Neuron (in vitro differentiated cells): Measurements from ENCODE around the gene UBE2D2.

Experiments used
- H2AFZ ChIP-seq: one replicate; pipeline ENCODE4 v1.6.1; 2013; ENCODE audit warnings: low read depth, mild to moderate bottlenecking, inconsistent platforms, low read length, moderate library complexity
- H3K27me3 ChIP-seq: one replicate; pipeline ENCODE4 v1.6.1; 2013; ENCODE audit warnings: low read length; ENCODE audit not compliant: insufficient read depth
- H3K36me3 ChIP-seq: one replicate; pipeline ENCODE4 v1.6.1; 2013; ENCODE audit warnings: low read length; ENCODE audit not compliant: insufficient read depth
- H3K4me1 ChIP-seq: one replicate; pipeline ENCODE4 v1.6.1; 2013; ENCODE audit warnings: low read length; ENCODE audit not compliant: insufficient read depth
- H3K4me3 ChIP-seq: 2 replicates; pipeline ENCODE4 v1.5.1; 2013; ENCODE audit warnings: mild to moderate bottlenecking, low read length, moderate library complexity
- H3K9me3 ChIP-seq: one replicate; pipeline ENCODE4 v1.6.1; 2013; ENCODE audit warnings: low read length

Gene UBE2D2

DNA sequence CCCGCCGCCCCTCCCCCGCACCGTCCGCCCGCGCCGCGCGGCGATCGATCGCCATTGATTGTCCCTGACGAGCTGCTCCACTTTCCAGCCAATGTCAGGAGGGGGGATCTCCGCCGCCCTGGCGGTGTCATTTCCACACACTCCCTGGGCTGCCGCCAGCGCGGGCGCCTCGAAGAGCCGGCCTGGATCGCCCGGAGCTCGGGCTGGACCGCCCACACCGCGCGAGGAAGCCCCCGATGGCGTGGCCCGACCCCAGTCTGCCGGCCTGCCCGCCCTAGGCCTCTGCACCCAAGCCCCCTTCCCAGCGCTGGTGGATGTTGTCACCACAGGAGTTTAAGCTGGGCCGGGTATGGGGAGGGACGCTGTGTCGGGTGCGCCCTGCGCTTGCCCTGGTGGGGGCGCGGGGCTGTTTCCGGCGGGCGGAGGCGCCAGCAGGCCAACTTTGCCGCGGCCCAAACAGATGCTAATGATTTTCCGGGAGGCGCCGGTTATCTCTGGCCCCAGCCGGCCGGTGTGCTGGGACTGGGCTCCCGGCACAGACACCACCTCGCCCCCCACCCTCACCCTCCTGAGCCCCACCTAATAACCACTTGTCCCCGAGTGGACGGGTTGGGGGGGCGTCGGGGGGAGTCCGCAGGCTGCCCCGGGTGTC lies 76.4 kb downstream of the UBE2D2 start:
- H3K36me3 ChIP-seq = peaks cover under 1% of the 10 kb centered on the region
- no peaks in the 10 kb centered on the region for H3K9me3 ChIP-seq
- H3K4me1 ChIP-seq = peaks cover 38% of the 10 kb centered on the region
- H3K4me3 ChIP-seq = peak overlapping the region; percentile 43
- H2AFZ ChIP-seq = no peak overlapping the region
- no peaks in the 10 kb centered on the region for H3K27me3 ChIP-seq

DNA sequence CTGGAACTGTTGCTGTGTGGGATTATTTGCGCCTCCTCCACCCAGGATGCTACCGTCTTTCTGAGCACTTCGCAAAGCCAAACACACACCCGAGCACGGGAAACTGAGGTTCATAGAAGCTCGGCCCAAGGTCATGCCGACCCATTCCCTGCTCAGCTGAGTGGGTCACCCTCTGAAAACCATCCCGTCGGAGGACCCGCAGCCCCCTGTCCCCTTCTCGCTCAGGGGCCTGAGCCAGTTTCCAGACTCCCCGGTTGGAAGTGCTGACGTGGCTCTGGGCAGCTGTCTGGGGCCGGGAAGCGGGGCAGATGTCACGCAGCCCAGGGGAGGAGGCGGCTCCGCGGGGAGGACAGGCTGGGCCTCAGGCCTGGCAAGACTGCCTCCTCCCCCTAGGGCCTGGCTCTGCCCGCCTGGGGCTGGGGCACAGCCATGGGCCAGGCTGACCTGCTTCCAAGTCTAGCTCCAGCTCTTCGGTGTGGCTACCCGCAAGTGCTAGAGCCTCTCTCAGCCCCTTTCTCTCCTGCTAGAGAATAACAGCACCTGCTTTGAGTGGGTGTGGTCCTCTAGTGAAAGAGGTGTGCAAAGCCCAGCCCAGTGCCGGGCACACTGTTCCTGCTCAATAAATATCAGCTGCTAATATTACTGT lies 77.1 kb downstream of the UBE2D2 start:
- Histone ChIP-seq H3K27me3 (no peaks in the 10 kb centered on the region), H3K9me3 (no peaks in the 10 kb centered on the region), H2AFZ (no peak overlapping the region), H3K4me1 (peaks cover 43% of the 10 kb centered on the region), H3K36me3 (no peaks in the 10 kb centered on the region), H3K4me3 (peak overlapping the region; percentile 2)

- Histone ChIP-seq H3K36me3 (no peaks in the 10 kb centered on the region), H3K27me3 (no peaks in the 10 kb centered on the region), H3K9me3 (no peaks in the 10 kb centered on the region), H2AFZ (no peak overlapping the region), H3K4me3 (no peak overlapping the region), H3K4me1 (peaks cover 43% of the 10 kb centered on the region)
These were observed 77.8 kb downstream of the UBE2D2 start for GRCh38 chr5:139638736-139639618.

DNA sequence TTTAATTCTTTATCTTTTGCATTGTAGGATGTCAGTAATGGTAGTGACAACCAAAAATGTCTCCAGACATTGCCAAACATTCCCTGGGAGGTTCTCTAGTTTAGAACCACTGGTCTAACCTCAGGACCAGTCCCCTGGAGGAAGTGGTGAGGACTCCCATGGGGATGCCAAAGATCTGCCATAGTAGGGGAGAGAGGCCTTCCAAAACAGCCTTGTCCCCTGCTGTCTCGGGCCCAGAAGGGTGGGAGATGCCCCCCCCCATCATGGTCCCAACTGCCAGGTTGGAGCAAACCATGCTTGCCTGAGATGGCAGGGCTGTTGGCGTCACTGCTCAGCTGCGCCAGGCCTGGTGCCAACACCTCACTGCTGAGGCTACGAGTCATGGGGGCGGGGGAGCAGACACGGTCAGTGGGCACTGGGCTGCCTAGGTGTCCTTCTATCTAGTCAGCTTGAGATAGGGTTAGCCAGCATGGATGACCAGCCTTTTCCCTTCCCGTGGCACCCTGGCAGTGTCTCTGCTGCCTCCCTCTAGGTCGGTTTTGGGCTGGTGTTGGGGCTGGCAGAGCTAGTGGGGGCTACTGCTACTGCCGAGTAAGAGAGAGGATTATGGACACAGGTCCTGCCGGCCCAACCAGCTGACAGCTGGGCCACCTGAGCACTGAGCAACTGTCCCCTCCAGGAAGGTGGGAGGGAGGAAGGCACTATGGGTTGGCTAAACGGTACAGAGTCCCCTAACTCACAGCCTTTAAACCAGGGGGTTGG lies 78.7 kb downstream of the UBE2D2 start:
- Histone ChIP-seq H3K4me1 (peaks cover 42% of the 10 kb centered on the region), H3K9me3 (no peaks in the 10 kb centered on the region), H2AFZ (no peak overlapping the region), H3K27me3 (no peaks in the 10 kb centered on the region), H3K4me3 (no peak overlapping the region), H3K36me3 (no peaks in the 10 kb centered on the region)

GRCh38 chr5:139640421-139641115 lies 79.4 kb downstream of the UBE2D2 start:
- H3K36me3 ChIP-seq = no peaks in the 10 kb centered on the region
- H3K27me3 ChIP-seq = no peaks in the 10 kb centered on the region
- H3K4me3 ChIP-seq = no peak overlapping the region
- peaks cover 42% of the 10 kb centered on the region for H3K4me1 ChIP-seq
- H3K9me3 ChIP-seq = no peaks in the 10 kb centered on the region
- no peak overlapping the region for H2AFZ ChIP-seq

GRCh38 chr5:139641116-139642080 lies 80.3 kb downstream of the UBE2D2 start:
- H3K4me3 ChIP-seq = no peak overlapping the region
- no peaks in the 10 kb centered on the region for H3K9me3 ChIP-seq
- no peak overlapping the region for H2AFZ ChIP-seq
- peaks cover 37% of the 10 kb centered on the region for H3K4me1 ChIP-seq
- H3K36me3 ChIP-seq = no peaks in the 10 kb centered on the region
- no peaks in the 10 kb centered on the region for H3K27me3 ChIP-seq

DNA sequence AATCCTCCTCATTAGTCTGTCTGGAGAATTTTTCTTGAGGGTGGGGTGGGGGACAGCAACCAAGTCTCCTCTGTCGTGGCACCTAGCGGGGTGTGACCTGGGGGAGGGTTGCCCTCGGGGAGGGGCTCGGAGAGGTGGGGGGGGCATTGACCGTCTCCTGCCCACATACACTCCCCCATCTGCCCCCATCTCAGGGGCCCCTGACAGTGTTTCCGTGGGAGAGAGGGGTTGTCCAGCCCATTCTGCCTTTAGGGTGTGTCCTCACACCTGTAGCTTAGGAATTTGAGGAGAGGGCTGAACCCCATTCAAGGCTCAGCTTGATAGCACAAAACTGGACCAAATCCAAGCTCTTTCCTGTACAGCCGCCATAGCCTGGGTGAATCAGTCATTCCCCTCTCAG lies 81.1 kb downstream of the UBE2D2 start:
- Histone ChIP-seq H3K27me3 (no peaks in the 10 kb centered on the region), H3K4me1 (peaks cover 37% of the 10 kb centered on the region), H3K9me3 (no peaks in the 10 kb centered on the region), H3K36me3 (no peaks in the 10 kb centered on the region), H3K4me3 (no peak overlapping the region), H2AFZ (no peak overlapping the region)

DNA sequence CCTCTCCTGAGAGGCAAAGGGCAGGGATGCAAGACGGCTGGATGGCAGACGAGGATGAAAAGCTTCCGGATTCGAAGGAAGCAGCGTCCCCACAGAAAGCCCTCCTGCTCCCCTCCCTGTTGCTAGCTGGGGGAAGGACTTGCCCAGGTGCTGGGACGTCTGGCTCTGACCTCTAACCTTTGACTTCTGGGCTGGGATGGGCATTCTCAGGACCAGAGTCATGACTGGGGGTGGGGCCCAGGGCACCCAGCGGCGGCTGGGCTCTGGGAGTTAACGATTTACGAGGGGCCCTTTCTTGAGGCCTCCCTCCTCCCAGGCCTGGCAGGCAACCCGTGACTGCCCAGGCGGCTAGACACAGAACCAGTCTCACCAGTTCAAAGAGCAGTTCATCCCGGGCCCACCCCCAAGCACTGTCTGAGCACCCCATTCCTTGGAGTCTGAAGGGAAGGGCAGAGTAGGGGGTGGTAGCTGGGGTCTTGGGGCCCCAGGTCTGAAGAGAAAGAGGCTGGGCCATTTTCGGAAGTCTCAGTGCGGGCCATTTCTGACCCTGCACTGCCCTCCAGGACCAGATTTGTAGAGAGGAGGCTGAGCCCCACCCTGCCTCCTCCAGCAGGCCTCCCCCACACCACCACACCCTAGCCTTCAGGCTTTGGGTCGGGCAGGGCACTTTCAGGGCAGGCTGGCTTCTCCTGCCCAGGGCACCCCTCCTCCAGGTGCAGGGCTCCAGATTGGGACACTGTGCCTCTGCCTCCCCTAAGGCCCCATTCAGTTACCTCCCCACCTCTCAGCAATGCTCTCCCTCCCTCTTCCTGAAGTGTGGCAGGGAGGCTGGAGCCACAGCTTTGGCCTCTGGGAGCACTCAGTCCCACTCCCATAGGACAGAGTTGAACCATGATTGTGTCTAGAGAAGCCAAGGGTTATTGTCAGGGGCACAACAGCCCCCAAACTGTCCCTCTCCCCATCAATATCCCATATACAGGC lies 82.0 kb downstream of the UBE2D2 start:
- Histone ChIP-seq H3K27me3 (no peaks in the 10 kb centered on the region), H3K36me3 (no peaks in the 10 kb centered on the region), H3K4me1 (peaks cover 39% of the 10 kb centered on the region)

GRCh38 chr5:139644001-139644456 lies 82.9 kb downstream of the UBE2D2 start:
- no peak overlapping the region for H2AFZ ChIP-seq
- H3K36me3 ChIP-seq = no peaks in the 10 kb centered on the region
- H3K27me3 ChIP-seq = no peaks in the 10 kb centered on the region
- H3K9me3 ChIP-seq = no peaks in the 10 kb centered on the region
- peaks cover 30% of the 10 kb centered on the region for H3K4me1 ChIP-seq
- no peak overlapping the region for H3K4me3 ChIP-seq

More for the DNA sequence above, 82.0 kb downstream of the UBE2D2 start:
- Histone ChIP-seq H2AFZ (no peak overlapping the region), H3K4me3 (no peak overlapping the region), H3K9me3 (no peaks in the 10 kb centered on the region)

- Histone ChIP-seq H3K36me3 (no peaks in the 10 kb centered on the region), H2AFZ (no peak overlapping the region), H3K4me1 (peaks cover 28% of the 10 kb centered on the region), H3K27me3 (no peaks in the 10 kb centered on the region), H3K9me3 (no peaks in the 10 kb centered on the region), H3K4me3 (no peak overlapping the region)
These were observed 83.7 kb downstream of the UBE2D2 start for GRCh38 chr5:139644646-139645429.
